CD4-positive, alpha-beta T cell treated with Interferon gamma for 1 hour (primary cell): ENCODE measurements around the gene ENTREP1.

Experiments
- DNase-seq: peaks from one replicate; pipeline ENCODE4 v3.0.0-alpha.2; 2020

The ENTREP1 gene

DNA sequence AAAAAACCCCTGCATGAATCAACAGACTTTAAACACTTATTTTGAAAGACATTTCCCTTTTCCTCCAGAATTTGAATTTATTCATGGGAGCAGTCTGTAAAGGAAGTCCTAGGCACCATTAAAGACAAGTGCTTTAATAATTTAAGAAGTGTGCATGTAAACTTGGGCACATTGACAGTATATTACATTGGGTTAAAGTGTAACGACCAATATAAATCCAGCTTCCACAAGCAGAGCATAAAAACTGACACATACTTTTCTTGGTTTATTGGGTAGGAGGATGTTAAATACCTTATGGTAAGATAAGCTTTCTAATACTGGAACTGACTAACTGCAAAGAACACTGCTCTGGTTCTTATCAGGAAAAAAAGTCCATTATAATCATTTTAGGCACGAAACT is 1.2 kb upstream of the ENTREP1 start:
- DNase-seq, result no peak

DNA sequence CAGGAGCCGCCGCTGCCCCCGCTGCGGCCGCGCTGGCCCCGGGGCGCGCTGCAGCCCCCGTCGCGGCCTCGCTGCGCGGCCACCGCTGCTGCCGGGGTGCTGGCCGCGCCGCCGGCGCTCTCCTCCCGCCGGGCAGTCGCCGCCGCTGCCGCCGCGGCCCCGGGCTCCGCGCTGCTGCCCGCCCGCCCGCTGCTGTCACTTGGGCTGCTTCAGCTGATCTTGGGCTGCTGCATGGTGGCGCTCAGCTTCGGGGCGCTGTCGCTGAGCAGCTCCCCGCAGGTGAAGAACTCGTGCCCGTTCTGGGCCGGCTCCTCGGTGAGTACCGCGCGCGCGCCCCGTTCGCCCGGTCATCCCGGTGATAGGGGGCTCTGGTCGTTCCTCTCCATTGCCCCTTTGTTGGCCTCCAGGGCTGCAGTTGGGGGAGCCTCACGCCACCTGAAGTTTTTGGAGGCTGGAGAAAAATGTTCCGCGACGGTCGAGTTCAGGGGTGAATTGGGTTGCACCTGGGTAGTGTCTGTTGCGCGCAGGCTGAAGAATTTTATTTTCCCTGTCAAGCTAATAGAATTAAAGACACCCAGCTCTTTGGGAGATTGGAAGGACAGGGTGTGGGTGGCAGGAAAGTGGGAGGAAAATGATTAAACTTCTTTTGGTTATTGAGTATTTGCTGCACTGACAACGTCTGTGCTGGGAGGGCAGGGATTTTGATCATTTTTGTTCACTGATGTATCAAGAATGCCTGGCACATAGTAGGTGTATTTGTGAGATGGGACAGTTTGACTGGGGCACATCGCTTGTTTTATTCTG is 596 bp downstream of the ENTREP1 start:
- no peak for DNase-seq

DNA sequence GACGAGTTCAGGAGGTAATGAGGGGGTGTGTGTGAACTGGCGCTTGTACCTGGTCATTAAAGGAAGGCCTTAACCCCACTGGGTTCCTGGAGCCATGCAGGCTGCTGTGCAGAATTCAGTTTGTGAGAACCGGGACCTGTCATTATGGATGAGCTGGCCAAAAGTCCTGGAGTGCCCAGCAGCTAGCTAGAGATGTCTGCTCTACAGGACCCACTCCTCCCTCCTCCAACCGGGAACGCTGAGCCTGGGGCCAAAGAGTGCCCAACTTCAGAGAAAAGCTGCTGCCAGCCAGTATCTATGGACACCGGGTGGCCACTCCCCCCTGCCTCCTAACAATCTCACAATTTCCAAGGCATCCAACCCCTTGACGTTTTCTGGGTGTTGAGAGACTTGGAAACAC is 1.2 kb downstream of the ENTREP1 start:
- no peak for DNase-seq

DNA sequence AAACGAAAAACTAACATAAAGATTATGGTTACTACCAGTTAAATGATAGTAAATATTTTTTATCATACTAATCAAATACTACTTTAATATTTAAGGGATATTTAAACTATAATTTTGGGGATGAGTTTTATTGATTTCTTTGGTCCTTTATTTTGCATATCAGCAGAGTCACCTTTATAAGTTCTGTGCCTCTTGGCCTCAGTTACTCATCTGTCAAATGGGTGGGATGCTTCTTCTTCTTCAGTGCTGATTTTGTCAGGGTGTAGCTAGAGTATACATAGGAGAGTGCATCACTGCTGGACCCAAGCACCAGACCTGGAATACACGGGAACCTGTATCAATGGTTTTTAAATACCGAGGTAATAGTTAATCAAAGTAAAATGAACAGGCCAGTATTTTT is 5.6 kb downstream of the ENTREP1 start:
- DNase-seq, result no peak

DNA sequence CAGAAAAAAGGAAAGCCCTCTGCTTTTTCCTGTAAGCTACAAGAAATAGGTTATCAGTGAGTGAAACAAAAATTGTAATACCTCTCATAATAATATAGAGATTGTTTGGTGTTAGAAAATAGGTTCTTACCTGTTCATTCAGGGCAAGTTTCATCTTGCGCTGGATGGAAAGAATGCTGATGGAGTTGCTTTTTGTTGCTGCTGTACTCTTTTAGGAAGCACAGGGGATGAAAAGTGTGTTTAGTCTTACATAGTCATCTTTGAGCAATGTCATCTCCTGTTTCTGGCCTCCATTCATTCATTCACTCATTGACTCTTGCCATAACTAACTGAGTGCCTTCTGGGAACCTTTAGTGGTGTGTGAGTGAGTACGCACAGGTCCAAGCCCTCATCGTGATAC is 6.4 kb downstream of the ENTREP1 start:
- no peak for DNase-seq

- DNase-seq, result no peak
Observed at GRCh38 chr9:69332067-69332685, 7.2 kb downstream of the ENTREP1 start.

GRCh38 chr9:69333716-69334115 is 8.7 kb downstream of the ENTREP1 start:
- DNase-seq, result no peak

DNA sequence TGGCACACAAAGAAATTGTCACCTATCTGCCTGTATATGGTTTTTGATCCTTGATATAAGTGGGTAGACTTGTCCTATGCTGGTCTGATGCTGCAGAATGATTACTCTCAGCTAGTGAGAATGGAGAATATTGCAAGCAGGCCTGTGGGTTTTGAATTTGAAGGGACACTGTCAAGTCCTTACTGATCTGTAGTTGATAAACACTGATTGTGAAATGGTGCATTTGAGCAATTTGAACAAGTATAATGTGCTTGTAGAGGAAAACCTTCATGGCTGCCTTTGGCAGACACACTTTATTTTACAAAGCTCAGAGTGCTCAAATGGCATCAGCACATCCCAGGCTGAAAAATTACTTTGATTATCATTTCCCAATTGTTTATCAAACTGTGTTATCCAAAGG is 9.3 kb downstream of the ENTREP1 start:
- no peak for DNase-seq

GRCh38 chr9:69339620-69340019 is 14.6 kb downstream of the ENTREP1 start:
- DNase-seq, result no peak

- DNase-seq, result no peak
Observed at GRCh38 chr9:69340631-69341030, 15.6 kb downstream of the ENTREP1 start.

GRCh38 chr9:69342769-69343168 is 17.8 kb downstream of the ENTREP1 start:
- no peak for DNase-seq

DNA sequence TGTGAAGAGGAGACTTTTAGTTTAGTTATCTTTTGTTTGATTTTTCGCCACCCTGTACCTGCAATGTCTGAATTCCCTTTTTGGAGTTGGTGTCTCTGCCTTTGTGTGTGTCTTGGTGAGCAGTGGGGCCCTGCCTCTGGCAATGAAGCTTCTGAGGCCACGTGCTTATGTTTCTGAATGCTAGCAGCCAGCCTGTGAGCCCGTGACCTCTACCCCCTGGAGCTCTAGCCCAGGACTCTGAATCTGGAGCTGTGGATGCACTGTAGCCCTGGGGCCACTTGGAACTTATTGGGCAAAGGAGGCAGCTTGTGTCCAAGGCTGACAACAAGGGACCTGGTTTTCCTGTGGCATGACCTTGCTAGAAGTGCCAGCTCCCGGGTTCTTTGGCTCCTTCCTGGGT is 19.4 kb downstream of the ENTREP1 start:
- no peak for DNase-seq

DNA sequence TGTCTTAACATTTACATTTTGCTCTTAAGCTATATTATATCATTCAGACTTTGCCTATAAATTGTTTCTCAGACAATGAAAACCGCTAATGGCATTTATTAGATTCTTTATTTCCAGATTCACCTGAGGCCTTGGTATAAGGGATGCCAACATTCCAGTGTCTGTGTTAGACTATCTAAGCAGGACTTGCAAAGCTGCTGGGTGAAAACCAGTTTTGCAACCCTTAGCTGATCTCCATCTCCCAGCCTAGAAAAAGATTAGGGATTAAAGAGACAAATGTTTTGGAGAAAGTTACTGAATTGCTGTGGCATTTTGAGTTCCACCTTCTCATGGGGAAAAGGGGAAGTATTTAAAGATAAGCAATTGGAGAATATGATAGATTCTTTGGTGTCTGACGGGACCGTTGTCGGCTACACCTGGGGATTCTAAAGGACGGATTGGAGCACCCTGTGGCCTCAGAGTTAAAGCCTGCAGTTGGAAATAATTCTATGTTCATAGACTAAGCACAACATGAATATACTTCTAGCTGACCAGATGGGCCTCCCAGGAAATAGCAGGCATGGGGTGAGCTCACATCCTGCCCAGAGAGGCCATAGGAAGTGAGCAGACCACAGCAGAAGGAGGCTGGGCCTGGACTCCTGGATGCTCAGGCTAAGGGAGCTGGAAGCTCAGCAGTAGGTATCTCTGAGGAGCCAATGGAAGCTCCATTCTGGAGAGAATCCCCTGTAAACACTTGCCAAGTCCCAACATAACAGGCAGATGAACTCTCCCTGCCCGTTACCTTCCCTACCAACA is 21.8 kb downstream of the ENTREP1 start:
- no peak for DNase-seq

DNA sequence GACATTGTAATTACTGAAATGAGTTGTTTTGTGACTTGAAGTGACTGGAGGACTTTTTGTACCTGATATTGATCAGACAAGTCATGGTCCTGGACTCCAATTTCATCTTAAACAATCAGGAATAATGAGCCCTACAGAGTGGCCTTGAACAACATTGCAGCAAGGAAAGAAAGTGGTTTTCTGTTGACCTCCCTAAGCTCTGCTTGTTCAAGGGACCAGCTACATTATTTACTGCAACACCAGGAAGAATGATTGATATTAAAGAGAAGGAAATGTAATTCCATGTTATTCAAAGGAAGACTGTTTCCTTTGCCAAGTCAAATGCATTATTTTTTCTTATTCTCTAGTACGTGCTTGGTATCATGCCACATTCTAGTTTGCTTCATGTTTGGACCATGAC is 22.6 kb downstream of the ENTREP1 start:
- DNase-seq, result no peak

DNA sequence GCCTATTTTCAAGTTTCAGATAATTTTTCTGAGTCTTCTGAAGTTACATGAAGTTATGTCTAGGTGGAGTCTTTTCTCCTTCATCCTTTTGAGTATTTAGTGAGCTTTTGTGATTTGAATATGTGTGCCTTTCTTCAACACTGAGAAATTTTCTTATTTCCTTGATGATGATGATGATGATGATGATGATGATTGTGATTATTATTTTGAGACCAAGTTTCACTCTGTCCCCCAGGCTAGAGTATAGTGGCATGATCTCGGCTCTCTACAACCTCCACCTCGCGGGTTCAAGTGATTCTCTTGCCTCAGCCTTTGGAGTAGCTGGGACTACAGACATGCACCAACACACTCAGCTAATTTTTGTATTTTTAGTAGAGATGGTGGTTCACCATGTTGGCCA is 26.2 kb downstream of the ENTREP1 start:
- no peak for DNase-seq

DNA sequence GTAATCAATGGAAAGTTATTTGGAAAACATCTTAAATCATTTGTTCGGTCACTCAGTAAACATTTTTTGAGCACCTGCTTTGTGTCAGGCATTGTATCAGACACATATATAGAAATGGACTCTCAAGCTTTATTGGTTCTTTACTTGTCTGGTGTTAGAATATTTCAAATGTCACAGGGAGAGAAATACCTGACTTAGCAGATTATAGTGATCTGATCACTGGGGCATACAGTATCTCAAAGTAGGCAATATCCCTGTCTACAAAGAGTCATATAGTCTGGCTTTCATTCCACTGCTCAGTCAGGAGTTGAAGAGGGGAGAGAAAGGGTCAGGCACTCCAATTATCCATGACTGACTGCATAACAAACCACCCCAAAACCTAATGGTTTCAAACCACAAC is 30.2 kb downstream of the ENTREP1 start:
- DNase-seq, result no peak

GRCh38 chr9:69357030-69357775 is 32.2 kb downstream of the ENTREP1 start:
- no peak for DNase-seq

DNA sequence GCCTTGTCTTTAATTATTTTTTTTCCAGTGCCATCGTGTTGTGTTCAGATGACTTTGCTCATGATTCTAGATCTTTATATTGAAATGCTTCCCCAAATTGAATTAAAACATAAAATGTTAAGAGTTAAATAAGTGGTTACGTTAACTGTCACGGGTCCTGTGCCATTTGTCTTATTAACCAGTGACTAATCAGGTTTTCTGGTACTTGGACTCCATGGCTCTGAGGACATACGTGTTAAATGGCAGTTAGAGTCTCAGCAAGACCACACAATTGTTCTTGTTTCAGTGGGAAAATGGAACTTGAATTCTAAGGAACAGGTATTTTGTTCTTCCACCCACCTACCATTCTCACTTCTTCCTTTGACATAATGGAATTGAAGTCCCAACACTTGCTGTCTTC is 32.8 kb downstream of the ENTREP1 start:
- no peak for DNase-seq

GRCh38 chr9:69363191-69363590 is 38.2 kb downstream of the ENTREP1 start:
- DNase-seq, result no peak

DNA sequence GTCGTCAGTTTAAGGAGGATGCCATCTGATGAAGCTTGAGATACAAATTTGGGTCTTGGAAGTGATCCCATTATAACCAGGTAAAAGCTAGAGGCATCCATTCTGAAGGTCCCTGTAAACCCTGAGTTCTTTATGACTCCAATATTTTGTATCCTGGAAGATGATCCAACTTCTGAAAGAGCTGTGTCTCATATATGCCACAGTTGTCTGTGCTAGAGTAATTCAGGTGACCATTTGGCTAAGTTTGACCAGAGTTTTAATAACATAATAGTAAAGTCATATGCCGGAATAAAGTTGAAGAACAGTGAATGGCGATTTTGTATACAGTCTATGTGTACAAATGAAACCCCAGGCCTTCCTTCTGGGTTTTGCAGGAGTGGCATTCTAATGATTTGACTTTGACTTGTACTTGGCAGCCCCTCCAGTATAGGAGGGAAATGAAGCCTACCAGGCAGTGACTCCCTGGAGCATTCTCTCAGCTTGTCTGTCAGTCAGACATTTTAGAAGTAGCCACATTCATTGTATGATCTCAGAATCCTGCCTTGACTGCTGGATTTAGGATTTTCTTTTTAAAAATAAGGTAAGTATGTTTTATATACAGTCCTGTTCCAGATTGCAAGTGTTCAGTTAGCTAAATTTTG is 39.6 kb downstream of the ENTREP1 start:
- DNase-seq, result no peak

DNA sequence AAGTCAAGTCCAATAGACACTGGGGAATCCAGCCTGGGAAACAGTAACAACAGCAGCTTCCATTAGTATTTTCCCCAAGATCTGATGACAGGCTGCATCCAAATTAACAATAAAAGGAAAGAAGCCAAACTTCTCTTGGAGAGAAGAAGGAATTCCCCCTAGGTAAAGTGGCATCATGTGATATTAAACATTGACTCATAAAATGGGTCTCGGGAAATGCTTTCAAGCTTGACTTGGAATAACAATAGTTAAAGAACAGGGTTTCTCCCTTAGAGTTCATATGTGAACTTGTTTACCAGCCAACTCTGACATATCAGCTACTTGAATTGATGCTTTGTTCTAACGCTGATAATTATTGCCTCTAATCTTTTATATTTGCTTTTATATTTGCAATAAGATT is 45.4 kb downstream of the ENTREP1 start:
- no peak for DNase-seq

DNA sequence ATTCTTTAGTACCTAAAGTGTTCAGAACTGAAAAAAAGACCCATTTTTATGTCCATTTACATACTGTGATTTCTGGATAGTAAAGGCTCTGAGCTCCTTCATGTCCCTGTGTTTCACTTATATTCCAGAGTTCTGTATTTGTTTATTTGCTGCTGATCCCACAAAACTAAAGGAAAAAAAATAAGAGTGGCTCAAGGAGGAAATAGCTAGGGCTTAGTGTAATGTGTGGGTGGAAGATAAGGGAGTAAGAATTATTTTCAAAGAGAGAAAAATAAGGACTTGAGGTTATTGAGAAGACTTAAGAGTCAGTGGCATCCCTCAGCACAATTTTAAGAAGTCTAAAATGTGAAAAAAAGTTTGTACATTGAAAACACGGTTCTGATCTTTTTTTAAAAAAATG is 46.0 kb downstream of the ENTREP1 start:
- no peak for DNase-seq

DNA sequence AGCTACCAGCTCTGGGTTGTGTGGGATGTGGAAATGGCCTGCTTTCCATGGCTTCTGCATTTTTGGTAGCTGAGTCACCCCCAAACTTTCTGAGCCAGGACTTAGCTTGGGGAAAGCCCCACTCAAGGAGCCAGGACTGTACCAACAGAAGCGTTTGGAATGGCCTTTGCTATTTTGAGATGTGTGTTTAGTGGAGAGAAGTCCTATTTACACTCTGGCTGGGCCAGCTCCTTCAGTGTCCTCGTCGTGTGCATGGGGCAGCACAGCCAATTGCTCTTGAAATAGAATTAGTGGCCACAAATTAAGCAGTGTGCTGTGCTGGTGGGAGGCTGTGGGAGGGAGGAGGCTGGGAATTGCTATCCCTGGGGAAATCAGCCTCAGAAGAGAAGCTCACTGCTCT is 51.6 kb downstream of the ENTREP1 start:
- DNase-seq, result no peak
